Gastroesophageal sphincter (tissue), 4 donors: Measurements from ENCODE around the gene NHERF2. TPM values are rescaled to one million over a fixed set of nuclear protein-coding genes. Genes with fewer than 3 reads are reported as not detected.

Experiments
- ATAC-seq: fragments of 150-250 bp; one replicate; pipeline ENCODE4 v1.9.1; 2016; ENCODE audit warnings: mild to moderate bottlenecking, moderate library complexity
- H3K27ac ChIP-seq, 4 donors: fragments of 200-600 bp; sonication (generic) in 3 of 4; 1 replicate in 3 of 4; 2 replicates in 1 of 4; pipeline ENCODE4 v1.5.1; 2016 to 2019
- H3K27me3 ChIP-seq: fragments of 200-600 bp; sonication (generic); one replicate; pipeline ENCODE4 v1.5.1; 2019
- H3K36me3 ChIP-seq, 2 donors: fragments of 200-600 bp; sonication (generic); one replicate each; pipeline ENCODE4 v1.5.1; 2019; ENCODE audit warnings: control low read depth in 1 of 2
- H3K4me1 ChIP-seq, 3 donors: fragments of 200-600 bp; sonication (generic); 1 replicate in 2 of 3; 2 replicates in 1 of 3; pipeline ENCODE4 v1.5.1; 2016 to 2019; ENCODE audit warnings: control low read depth in 2 of 3
- H3K4me3 ChIP-seq, 2 donors: fragments of 200-600 bp; sonication (generic); one replicate each; pipeline ENCODE4 v1.5.1; 2019; ENCODE audit warnings: mild to moderate bottlenecking in 1 of 2, moderate library complexity in 1 of 2
- H3K9me3 ChIP-seq, 3 donors: fragments of 200-600 bp; sonication (generic); one replicate each; pipeline ENCODE4 v1.5.1; 2017 to 2019; ENCODE audit warnings: control low read depth in 2 of 3
- EP300 ChIP-seq: sonication (generic); formaldehyde crosslinking; IDR thresholded peaks from one replicate; pipeline ENCODE4 v1.6.1; 2017; ENCODE audit warnings: antibody characterized with exemption, mild to moderate bottlenecking
- POLR2A ChIP-seq, 2 donors: fragments of 450-650 bp; IDR thresholded peaks; one replicate each; pipeline ENCODE4 v1.6.1; 2017; ENCODE audit warnings: antibody characterized with exemption in 2 of 2, mild to moderate bottlenecking in 2 of 2, moderate library complexity in 1 of 2
- POLR2AphosphoS5 ChIP-seq: sonication (generic); formaldehyde crosslinking; IDR thresholded peaks from one replicate; pipeline ENCODE4 v1.6.1; 2017; ENCODE audit warnings: antibody characterized with exemption
- WGBS, 2 donors: methylation state at CpG; one replicate each; pipeline ENCODE4 v1.1.5; 2018; ENCODE audit warnings: low coverage in 1 of 2; 5-methylcytosine and 5-hydroxymethylcytosine counted together
- total RNA-seq, 4 donors: library from RNA; depleted of rRNA; stranded (reverse); fragments of >200 nt; gene quantifications; one replicate each; pipeline ENCODE4 v1.1.0, GENCODE V29; 2016
- TF ChIP-seq, protein P1 (sequence below), 4 experiments: fragments of 200-600 bp in 2 of 4; fragments of 450-650 bp in 2 of 4; sonication (generic) in 1 of 4; IDR thresholded peaks; one replicate each; pipeline ENCODE4 v1.5.1; 2017 to 2019; ENCODE audit warnings: antibody characterized with exemption in 4 of 4, mild to moderate bottlenecking in 2 of 4, moderate library complexity in 2 of 4

The NHERF2 gene
- total RNA-seq, 4 donors from 2014 or later, result 43.8 to 106 (median 63.8) TPM

DNA sequence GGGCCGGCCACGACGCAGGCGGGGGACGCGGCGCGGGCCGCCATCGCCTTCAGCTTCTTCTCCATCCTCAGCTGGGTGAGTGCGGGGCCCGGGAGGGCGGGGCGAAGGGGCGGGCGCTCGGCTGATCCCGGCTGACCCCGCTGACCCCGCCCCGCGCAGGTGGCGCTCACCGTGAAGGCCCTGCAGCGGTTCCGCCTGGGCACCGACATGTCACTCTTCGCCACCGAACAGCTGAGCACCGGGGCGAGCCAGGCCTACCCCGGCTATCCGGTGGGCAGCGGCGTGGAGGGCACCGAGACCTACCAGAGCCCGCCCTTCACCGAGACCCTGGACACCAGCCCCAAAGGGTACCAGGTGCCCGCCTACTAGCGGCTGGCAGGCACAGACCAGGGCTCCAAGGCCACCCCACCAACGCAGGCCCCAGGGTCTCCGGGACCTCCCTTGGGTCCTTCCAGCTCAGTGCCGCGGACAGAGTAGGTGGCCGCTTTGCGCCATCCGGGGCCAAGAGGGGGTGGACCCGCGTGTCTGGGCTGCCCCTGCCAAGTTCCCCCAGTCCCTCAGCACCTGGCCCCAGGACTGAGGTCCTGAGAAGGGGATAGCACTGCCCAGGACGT, 33.9 kb upstream of the NHERF2 start:
- peak overlapping the region in 1 of 2 donors; percentile 49 for H3K4me3 ChIP-seq

DNA sequence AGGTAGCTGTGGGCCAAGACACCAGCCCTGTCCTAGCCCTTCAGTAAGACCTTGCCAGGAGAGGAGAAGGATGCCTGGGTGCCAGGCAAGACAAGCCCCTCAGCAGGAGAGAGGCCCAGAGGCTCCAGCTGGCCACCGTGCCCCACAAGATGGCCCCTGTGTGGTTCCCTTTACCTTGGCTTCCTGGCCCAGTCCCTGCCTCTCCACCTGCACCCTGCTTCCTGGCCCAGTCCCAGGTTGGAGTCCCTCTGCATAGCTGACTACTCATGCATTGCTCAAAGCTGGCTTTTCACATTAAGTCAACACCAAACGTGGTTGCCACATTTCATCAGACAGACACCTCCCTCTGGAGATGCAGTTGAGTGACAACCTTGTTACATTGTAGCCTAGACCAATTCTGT, 33.0 kb upstream of the NHERF2 start:
- no peak for TF ChIP-seq POLR2A (IDR thresholded peaks at IDR 0.05)
- TF ChIP-seq POLR2AphosphoS5, result no peak
- no peak for TF ChIP-seq EP300
- TF ChIP-seq, protein P1, sequence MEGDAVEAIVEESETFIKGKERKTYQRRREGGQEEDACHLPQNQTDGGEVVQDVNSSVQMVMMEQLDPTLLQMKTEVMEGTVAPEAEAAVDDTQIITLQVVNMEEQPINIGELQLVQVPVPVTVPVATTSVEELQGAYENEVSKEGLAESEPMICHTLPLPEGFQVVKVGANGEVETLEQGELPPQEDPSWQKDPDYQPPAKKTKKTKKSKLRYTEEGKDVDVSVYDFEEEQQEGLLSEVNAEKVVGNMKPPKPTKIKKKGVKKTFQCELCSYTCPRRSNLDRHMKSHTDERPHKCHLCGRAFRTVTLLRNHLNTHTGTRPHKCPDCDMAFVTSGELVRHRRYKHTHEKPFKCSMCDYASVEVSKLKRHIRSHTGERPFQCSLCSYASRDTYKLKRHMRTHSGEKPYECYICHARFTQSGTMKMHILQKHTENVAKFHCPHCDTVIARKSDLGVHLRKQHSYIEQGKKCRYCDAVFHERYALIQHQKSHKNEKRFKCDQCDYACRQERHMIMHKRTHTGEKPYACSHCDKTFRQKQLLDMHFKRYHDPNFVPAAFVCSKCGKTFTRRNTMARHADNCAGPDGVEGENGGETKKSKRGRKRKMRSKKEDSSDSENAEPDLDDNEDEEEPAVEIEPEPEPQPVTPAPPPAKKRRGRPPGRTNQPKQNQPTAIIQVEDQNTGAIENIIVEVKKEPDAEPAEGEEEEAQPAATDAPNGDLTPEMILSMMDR (IDR thresholded peaks at IDR 0.05), result no peak
- no peak for ATAC-seq
- Histone ChIP-seq H3K36me3 (peaks cover 0 to 24% of the 10 kb centered on the region in 2 donors), H3K27me3 (peaks cover 43% of the 10 kb centered on the region), H3K9me3 (no peaks in the 10 kb centered on the region), H3K4me1 (peaks cover 0 to 45% (median 25%) of the 10 kb centered on the region in 3 donors), H3K27ac (no peak overlapping the region), H3K4me3 (no peak overlapping the region)
- 22% methylated on average over 1 of the region's 2 CpGs; no CpG with 5 or more reads in 1 of the 2 donors for WGBS, 2 donors

More for the DNA sequence above, 33.9 kb upstream of the NHERF2 start:
- Histone ChIP-seq H3K27ac (no peak overlapping the region), H3K36me3 (peaks cover 0 to 14% of the 10 kb centered on the region in 2 donors), H3K4me1 (peaks cover 0 to 45% (median 25%) of the 10 kb centered on the region in 3 donors), H3K9me3 (no peaks in the 10 kb centered on the region), H3K27me3 (peaks cover 52% of the 10 kb centered on the region)
- no peak for ATAC-seq
- no peak for TF ChIP-seq POLR2A (IDR thresholded peaks at IDR 0.05)
- no peak for TF ChIP-seq EP300
- TF ChIP-seq, protein P1 (IDR thresholded peaks at IDR 0.05), result no peak
- no peak for TF ChIP-seq POLR2AphosphoS5
- no CpG with 5 or more reads among the region's 50 CpGs for WGBS, 2 donors

DNA sequence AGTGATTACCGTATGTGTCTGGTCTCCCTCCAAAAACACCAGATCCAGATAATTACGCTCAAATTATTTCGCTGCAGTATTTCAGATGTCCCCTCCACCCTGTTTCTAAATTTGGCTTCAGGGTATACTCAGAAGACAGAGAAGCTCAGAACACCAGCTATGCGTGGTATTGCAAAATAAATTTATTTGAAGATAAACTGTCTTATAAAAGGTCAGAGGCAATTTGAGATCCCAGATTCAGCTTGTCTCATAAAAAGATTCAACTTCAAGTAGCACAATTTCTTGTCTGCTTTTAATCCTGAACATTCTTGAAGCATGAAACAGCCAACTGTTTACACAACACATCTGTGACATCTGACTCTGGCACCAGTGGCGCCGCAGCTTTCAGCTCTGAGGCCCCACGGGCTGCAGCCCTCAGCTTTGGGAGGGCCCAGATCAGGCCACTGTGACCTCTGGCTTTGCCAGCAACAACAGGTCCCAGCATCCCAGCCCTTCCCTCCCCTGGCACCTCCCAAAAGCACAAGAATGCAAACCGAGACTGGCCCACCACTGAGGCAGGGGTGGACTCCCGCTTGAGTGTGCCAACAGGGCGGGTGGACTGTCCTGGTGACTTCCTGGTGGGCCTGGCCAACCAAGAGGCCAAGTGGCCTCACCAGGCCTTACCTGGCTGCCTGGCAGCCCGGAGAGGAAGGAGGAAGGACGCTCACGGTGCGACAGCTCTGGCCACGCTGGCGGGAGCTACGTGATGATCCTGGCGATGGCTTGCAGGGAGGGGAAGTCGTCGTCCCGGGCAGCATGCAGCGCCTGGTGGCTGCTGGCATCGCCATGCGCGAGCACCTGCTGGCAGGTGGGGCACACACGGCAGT, 29.0 kb upstream of the NHERF2 start:
- H3K36me3 ChIP-seq, result peaks cover 0 to 64% of the 10 kb centered on the region in 2 donors

DNA sequence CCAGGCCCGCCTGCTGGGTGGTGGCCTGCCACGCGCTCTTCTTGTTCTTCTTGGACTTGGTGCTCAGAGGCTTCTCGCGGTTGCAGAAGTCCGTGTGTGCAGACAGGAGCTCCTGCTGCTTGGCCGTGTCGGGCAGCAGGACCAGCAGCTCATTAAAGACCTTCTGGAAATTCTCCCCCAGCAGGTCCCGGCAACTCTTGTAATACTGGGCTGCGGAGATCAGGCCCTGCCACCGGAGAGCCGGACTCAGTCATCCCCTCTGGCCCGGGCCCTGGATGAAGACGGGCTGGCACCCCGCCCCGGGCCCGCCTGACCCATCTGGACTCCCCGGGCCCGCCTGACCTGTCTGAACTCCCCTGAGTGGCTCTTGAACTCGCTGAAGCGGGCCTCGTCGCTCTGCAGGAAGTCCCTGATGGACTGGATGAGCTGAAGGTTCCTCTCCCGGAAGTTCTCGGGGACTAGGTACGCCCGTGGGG, 28.3 kb upstream of the NHERF2 start:
- ATAC-seq, result no peak
- H3K36me3 ChIP-seq, result peaks cover 0 to 70% of the 10 kb centered on the region in 2 donors
- no peaks in the 10 kb centered on the region for H3K9me3 ChIP-seq
- WGBS, 2 donors, result no CpG with 5 or more reads among the region's 27 CpGs
- H3K27me3 ChIP-seq, result no peaks in the 10 kb centered on the region
- peak overlapping the region in 1 of 4 donors; percentile 29 for H3K27ac ChIP-seq
- H3K4me1 ChIP-seq, result peaks cover 0 to 12% (median 5%) of the 10 kb centered on the region in 3 donors
- H3K4me3 ChIP-seq, result no peak overlapping the region
- TF ChIP-seq POLR2A (IDR thresholded peaks at IDR 0.05), result no peak
- TF ChIP-seq, protein P1 (IDR thresholded peaks at IDR 0.05), result no peak
- TF ChIP-seq EP300, result no peak
- no peak for TF ChIP-seq POLR2AphosphoS5

More for the DNA sequence above, 29.0 kb upstream of the NHERF2 start:
- Histone ChIP-seq H3K9me3 (no peaks in the 10 kb centered on the region), H3K4me1 (peaks cover 0 to 9% (median 5%) of the 10 kb centered on the region in 3 donors), H3K27ac (peak overlapping the region in 1 of 4 donors; percentile 54), H3K4me3 (no peak overlapping the region), H3K27me3 (peaks cover 3% of the 10 kb centered on the region)
- no peak for TF ChIP-seq POLR2A (IDR thresholded peaks at IDR 0.05)
- TF ChIP-seq, protein P1 (IDR thresholded peaks at IDR 0.05), result no peak
- no peak for TF ChIP-seq EP300
- no peak for TF ChIP-seq POLR2AphosphoS5
- 47 to 55% methylated on average over 2 to 8 of the region's 26 CpGs for WGBS, 2 donors
- peak; percentile 45 for ATAC-seq
